PC-3 (cell line): ENCODE results near the gene STAB2.

Experiments
- EZH2phosphoT487 ChIP-seq: fragments of 300-600 bp; sonication (generic); IDR thresholded peaks from 2 replicates; pipeline ENCODE4 v1.6.1; 2018; ENCODE audit warnings: mild to moderate bottlenecking, antibody characterized with exemption, low read length, borderline replicate concordance
- TF ChIP-seq, protein P1 (sequence below): fragments of 300-600 bp; sonication (generic); conservative IDR thresholded peaks from 2 replicates; pipeline ENCODE4 v1.5.1; 2017; ENCODE audit warnings: antibody characterized with exemption, low read depth, mild to moderate bottlenecking, low read length

DNA sequence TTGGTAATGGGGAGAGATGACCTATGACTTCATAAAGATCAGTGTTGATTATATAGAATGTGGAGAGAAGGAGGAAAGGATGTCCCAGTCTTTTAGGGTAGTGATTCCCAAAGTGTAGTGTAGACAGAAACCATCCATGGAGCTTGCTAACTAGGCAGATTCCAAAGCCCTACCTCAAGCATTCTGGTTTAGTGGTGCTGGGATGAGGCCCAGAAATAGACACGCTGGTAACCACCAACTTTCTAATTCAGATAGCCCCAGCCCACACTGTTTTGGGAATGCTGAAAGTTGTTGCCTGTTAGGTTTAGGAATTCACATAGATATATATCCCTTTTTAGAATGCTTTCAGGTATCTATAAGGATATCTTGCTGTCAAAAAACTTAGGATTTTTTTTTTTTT, 69.2 kb downstream of the STAB2 start:
- TF ChIP-seq, protein P1, sequence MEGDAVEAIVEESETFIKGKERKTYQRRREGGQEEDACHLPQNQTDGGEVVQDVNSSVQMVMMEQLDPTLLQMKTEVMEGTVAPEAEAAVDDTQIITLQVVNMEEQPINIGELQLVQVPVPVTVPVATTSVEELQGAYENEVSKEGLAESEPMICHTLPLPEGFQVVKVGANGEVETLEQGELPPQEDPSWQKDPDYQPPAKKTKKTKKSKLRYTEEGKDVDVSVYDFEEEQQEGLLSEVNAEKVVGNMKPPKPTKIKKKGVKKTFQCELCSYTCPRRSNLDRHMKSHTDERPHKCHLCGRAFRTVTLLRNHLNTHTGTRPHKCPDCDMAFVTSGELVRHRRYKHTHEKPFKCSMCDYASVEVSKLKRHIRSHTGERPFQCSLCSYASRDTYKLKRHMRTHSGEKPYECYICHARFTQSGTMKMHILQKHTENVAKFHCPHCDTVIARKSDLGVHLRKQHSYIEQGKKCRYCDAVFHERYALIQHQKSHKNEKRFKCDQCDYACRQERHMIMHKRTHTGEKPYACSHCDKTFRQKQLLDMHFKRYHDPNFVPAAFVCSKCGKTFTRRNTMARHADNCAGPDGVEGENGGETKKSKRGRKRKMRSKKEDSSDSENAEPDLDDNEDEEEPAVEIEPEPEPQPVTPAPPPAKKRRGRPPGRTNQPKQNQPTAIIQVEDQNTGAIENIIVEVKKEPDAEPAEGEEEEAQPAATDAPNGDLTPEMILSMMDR = no peak
- no peak for TF ChIP-seq EZH2phosphoT487
